CD4-positive, alpha-beta T cell (primary cell): ENCODE measurements around the gene ELF4. TPM values are rescaled to one million over a fixed set of nuclear protein-coding genes. Genes with fewer than 3 reads are reported as not detected.

ENCODE experiments used
- ATAC-seq: fragments of 200-7000 bp; cut with Tn5 transposase; one replicate; pipeline ENCODE4 v1.10.0; 2022; ENCODE audit warnings: mild to moderate bottlenecking; ENCODE audit not compliant: poor library complexity
- CTCF ChIA-PET: fragments of 350-600 bp; sonication (Branson Sonifier 250); formaldehyde crosslinking; loops from one replicate; lab custom pipeline; 2021; ENCODE audit warnings: antibody characterized with exemption, inconsistent platforms; lab: Charles Lee
- POLR2A ChIA-PET: fragments of 350-600 bp; sonication (Branson Sonifier 250); formaldehyde crosslinking; loops from one replicate; lab custom pipeline; 2021; ENCODE audit warnings: antibody characterized with exemption, inconsistent platforms; lab: Charles Lee
- DNase-seq, 14 experiments: peaks; one replicate each; pipeline ENCODE4 v3.0.0-alpha.2; 2013 to 2020; ENCODE audit warnings: mixed read lengths in 2 of 14
- H3K27ac ChIP-seq, 2 donors: one replicate each; pipeline versions ENCODE4 v1.5.1 to v1.7.0; 2013; ENCODE audit warnings: low read length in 2 of 2, low read depth in 1 of 2, mild to moderate bottlenecking in 1 of 2
- H3K27me3 ChIP-seq, 2 experiments: 1 replicate in 1 of 2; 2 replicates in 1 of 2; pipeline versions ENCODE4 v1.6.1 to v1.7.0; 2013; ENCODE audit warnings: low read length in 2 of 2, control low read depth in 1 of 2, mild to moderate bottlenecking in 1 of 2, moderate library complexity in 1 of 2; ENCODE audit not compliant: insufficient read depth in 2 of 2, control insufficient read depth in 1 of 2
- H3K36me3 ChIP-seq: one replicate; pipeline ENCODE4 v1.6.1; 2013; ENCODE audit warnings: low read length, control low read depth; ENCODE audit not compliant: insufficient read depth
- H3K4me1 ChIP-seq: one replicate; pipeline ENCODE4 v1.6.1; 2013; ENCODE audit warnings: low read length, control low read depth; ENCODE audit not compliant: insufficient read depth
- H3K4me3 ChIP-seq: one replicate; pipeline ENCODE4 v1.5.1; 2013; ENCODE audit warnings: mild to moderate bottlenecking, low read length, moderate library complexity
- H3K9me3 ChIP-seq, 2 experiments: 1 replicate in 1 of 2; 2 replicates in 1 of 2; pipeline versions ENCODE4 v1.6.1 to v1.7.0; 2013; ENCODE audit warnings: low read length in 2 of 2, mild to moderate bottlenecking in 2 of 2, control low read depth in 1 of 2, moderate library complexity in 1 of 2; ENCODE audit not compliant: control insufficient read depth in 1 of 2, insufficient read depth in 1 of 2
- H3K27ac Mint-ChIP-seq: one replicate; pipeline ENCODE4 v1.8.0; 2020; ENCODE audit warnings: mixed read lengths
- H3K27me3 Mint-ChIP-seq: one replicate; pipeline ENCODE4 v1.8.0; 2021; ENCODE audit warnings: mixed read lengths
- H3K36me3 Mint-ChIP-seq: one replicate; pipeline ENCODE4 v1.8.0; 2021; ENCODE audit warnings: low read depth, mixed read lengths
- H3K4me1 Mint-ChIP-seq: one replicate; pipeline ENCODE4 v1.8.0; 2021; ENCODE audit warnings: low read depth, mixed read lengths
- H3K4me3 Mint-ChIP-seq: one replicate; pipeline ENCODE4 v1.8.0; 2020; ENCODE audit warnings: mild to moderate bottlenecking, mixed read lengths
- H3K9me3 Mint-ChIP-seq: one replicate; pipeline ENCODE4 v1.8.0; 2020; ENCODE audit warnings: mixed read lengths
- CTCF ChIP-seq: fragments of 200-600 bp; IDR thresholded peaks from one replicate; pipeline ENCODE4 v1.8.0; 2022; ENCODE audit warnings: antibody characterized with exemption, mild to moderate bottlenecking
- intact Hi-C, 2 experiments: fragments of 100-400 bp; cut with DNase I in 1 of 2; cut with micrococcal nuclease in 1 of 2; formaldehyde crosslinking; loops; one replicate each; pipeline versions ENCODE4 v1.15.1 to v1.9.0; 2023 to 2025; cut with DNase I, micrococcal nuclease
- total RNA-seq, 174 experiments: library from RNA in 2 of 174; stranded (reverse) in 2 of 174; gene quantifications; one replicate each; pipeline ENCODE4 v1.2.3 and lab custom pipeline; 2021 to 2026

Gene ELF4
- total RNA-seq, 2 experiments from 2014 or later: 17.3 to 17.4 TPM

- TF ChIP-seq CTCF: no peak
- H3K4me3 ChIP-seq: no peak overlapping the region
- ChIA-PET CTCF (no interaction called here), POLR2A (no interaction called here)
- H3K27me3 Mint-ChIP-seq: no peaks in the 10 kb centered on the region
- no peak overlapping the region for H3K27ac Mint-ChIP-seq
- intact Hi-C loops: loop anchor here in 1 of 2 experiments (5.0 kb wide), 1 partner anchor 68 kb away; no protein-coding TSS in a partner anchor
- no peaks in the 10 kb centered on the region for H3K9me3 Mint-ChIP-seq
- no peak for DNase-seq
- no peaks in the 10 kb centered on the region for H3K4me1 Mint-ChIP-seq
- H3K9me3 ChIP-seq: no peaks in the 10 kb centered on the region
- H3K36me3 ChIP-seq: peaks cover 13% of the 10 kb centered on the region
- no peak for ATAC-seq
- H3K4me3 Mint-ChIP-seq: no peak overlapping the region
- peaks cover 20% of the 10 kb centered on the region for H3K36me3 Mint-ChIP-seq
- H3K4me1 ChIP-seq: peaks cover 17% of the 10 kb centered on the region
- H3K27ac ChIP-seq: no peak overlapping the region
- H3K27me3 ChIP-seq: no peaks in the 10 kb centered on the region
These were observed 14.3 kb upstream of the ELF4 start for GRCh38 chrX:130124577-130124976.

GRCh38 chrX:130121505-130121800 is 11.2 kb upstream of the ELF4 start:
- Histone ChIP-seq H3K27ac (no peak overlapping the region), H3K4me1 (peaks cover 31% of the 10 kb centered on the region), H3K4me3 (no peak overlapping the region), H3K27me3 (no peaks in the 10 kb centered on the region), H3K36me3 (peaks cover 6% of the 10 kb centered on the region), H3K9me3 (no peaks in the 10 kb centered on the region)
- intact Hi-C loops: loop anchor here (2.0 to 5.0 kb wide), 3 partner anchors 41 to 71 kb away; no protein-coding TSS in a partner anchor
- H3K4me3 Mint-ChIP-seq: no peak overlapping the region
- CTCF ChIA-PET: interaction anchor here (0.7 to 5.7 kb wide), 10 partner anchors 11 to 224 kb away, joined by 3 to 76 read pairs (median 4); partner anchors contain the start of gene ELF4
- H3K36me3 Mint-ChIP-seq: no peaks in the 10 kb centered on the region
- DNase-seq: no peak
- no peak for TF ChIP-seq CTCF
- POLR2A ChIA-PET: interaction anchor here (1.1 to 1.8 kb wide), 5 partner anchors 23 to 42 kb away, joined by 3 to 7 read pairs (median 4); no protein-coding TSS in a partner anchor
- ATAC-seq: no peak
- no peaks in the 10 kb centered on the region for H3K9me3 Mint-ChIP-seq
- H3K27me3 Mint-ChIP-seq: no peaks in the 10 kb centered on the region
- H3K27ac Mint-ChIP-seq: no peak overlapping the region
- peaks cover 5% of the 10 kb centered on the region for H3K4me1 Mint-ChIP-seq

GRCh38 chrX:130120746-130121504 is 10.6 kb upstream of the ELF4 start:
- Histone ChIP-seq H3K27me3 (no peaks in the 10 kb centered on the region), H3K36me3 (peaks cover 5% of the 10 kb centered on the region), H3K27ac (no peak overlapping the region), H3K9me3 (no peaks in the 10 kb centered on the region), H3K4me3 (peak overlapping the region; percentile 56), H3K4me1 (peaks cover 31% of the 10 kb centered on the region)
- H3K4me1 Mint-ChIP-seq: peaks cover 5% of the 10 kb centered on the region
- DNase-seq (peak; percentile 39 to 83 (median 58)), ATAC-seq (peak; percentile 89)
- ChIA-PET POLR2A (interaction anchor here (0.9 to 1.8 kb wide), 6 partner anchors 12 to 41 kb away, joined by 3 to 7 read pairs (median 4); no protein-coding TSS in a partner anchor), CTCF (interaction anchor here (0.7 to 5.7 kb wide), 17 partner anchors 10 to 225 kb away, joined by 3 to 76 read pairs (median 4); partner anchors contain the start of genes AIFM1 and ELF4)
- H3K4me3 Mint-ChIP-seq: peak overlapping the region; percentile 56
- peak; percentile 71 for TF ChIP-seq CTCF
- no peaks in the 10 kb centered on the region for H3K36me3 Mint-ChIP-seq
- H3K27ac Mint-ChIP-seq: no peak overlapping the region
- H3K27me3 Mint-ChIP-seq: no peaks in the 10 kb centered on the region
- intact Hi-C loops: loop anchor here (1.0 to 5.0 kb wide), 4 partner anchors 39 to 72 kb away; no protein-coding TSS in a partner anchor
- no peaks in the 10 kb centered on the region for H3K9me3 Mint-ChIP-seq
